Measurements from ENCODE around the gene IGFL4. TPM values are rescaled to one million over a fixed set of nuclear protein-coding genes. Genes with fewer than 3 reads are reported as not detected.

IGFL4 gene
- total and polyA plus RNA-seq, 2 of the 13 experiments (the other 11 are each of a cell fraction or from before 2014, with no cell fraction given) = 1.2 to 1.4 TPM

GRCh38 chr19:45994998-45995714, 45.6 kb downstream of the IGFL4 start, which contains the start of gene CCDC61 (continued):
- TF ChIP-seq ARID2 (CRISPR knock-in tag; IDR thresholded peaks at IDR 0.05; ENCODE audit: borderline replicate concordance) (no peak), SAP130 (CRISPR knock-in tag; IDR thresholded peaks at IDR 0.05; ENCODE audit: low read depth) (peak; percentile 96), SNRNP70 (IDR thresholded peaks at IDR 0.05; ENCODE audit: low read depth, low read length) (no peak), BCLAF1 (IDR thresholded peaks at IDR 0.05) (no peak), NFYC (CRISPR knock-in tag; IDR thresholded peaks at IDR 0.05) (peak; percentile 97), ZNF724P (CRISPR knock-in tag; IDR thresholded peaks at IDR 0.05; ENCODE audit: borderline replicate concordance) (no peak), ZNF883 (CRISPR knock-in tag; IDR thresholded peaks at IDR 0.05; ENCODE audit: not compliant biosample characterization) (no peak), CENPT (CRISPR knock-in tag; IDR thresholded peaks at IDR 0.05; ENCODE audit: low read depth) (no peak), POLR2AphosphoS5 (IDR thresholded peaks at IDR 0.05; ENCODE audit: low read depth, low read length) (peak; percentile 93), SP4 (CRISPR knock-in tag; IDR thresholded peaks at IDR 0.05) (peak; percentile 97)
- TF ChIP-seq, protein P1, sequence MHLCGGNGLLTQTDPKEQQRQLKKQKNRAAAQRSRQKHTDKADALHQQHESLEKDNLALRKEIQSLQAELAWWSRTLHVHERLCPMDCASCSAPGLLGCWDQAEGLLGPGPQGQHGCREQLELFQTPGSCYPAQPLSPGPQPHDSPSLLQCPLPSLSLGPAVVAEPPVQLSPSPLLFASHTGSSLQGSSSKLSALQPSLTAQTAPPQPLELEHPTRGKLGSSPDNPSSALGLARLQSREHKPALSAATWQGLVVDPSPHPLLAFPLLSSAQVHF (CRISPR knock-in tag; IDR thresholded peaks at IDR 0.05) = no peak
- TF ChIP-seq, protein P2, sequence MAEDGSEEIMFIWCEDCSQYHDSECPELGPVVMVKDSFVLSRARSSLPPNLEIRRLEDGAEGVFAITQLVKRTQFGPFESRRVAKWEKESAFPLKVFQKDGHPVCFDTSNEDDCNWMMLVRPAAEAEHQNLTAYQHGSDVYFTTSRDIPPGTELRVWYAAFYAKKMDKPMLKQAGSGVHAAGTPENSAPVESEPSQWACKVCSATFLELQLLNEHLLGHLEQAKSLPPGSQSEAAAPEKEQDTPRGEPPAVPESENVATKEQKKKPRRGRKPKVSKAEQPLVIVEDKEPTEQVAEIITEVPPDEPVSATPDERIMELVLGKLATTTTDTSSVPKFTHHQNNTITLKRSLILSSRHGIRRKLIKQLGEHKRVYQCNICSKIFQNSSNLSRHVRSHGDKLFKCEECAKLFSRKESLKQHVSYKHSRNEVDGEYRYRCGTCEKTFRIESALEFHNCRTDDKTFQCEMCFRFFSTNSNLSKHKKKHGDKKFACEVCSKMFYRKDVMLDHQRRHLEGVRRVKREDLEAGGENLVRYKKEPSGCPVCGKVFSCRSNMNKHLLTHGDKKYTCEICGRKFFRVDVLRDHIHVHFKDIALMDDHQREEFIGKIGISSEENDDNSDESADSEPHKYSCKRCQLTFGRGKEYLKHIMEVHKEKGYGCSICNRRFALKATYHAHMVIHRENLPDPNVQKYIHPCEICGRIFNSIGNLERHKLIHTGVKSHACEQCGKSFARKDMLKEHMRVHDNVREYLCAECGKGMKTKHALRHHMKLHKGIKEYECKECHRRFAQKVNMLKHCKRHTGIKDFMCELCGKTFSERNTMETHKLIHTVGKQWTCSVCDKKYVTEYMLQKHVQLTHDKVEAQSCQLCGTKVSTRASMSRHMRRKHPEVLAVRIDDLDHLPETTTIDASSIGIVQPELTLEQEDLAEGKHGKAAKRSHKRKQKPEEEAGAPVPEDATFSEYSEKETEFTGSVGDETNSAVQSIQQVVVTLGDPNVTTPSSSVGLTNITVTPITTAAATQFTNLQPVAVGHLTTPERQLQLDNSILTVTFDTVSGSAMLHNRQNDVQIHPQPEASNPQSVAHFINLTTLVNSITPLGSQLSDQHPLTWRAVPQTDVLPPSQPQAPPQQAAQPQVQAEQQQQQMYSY (CRISPR knock-in tag; IDR thresholded peaks at IDR 0.05) = no peak
- TF ChIP-seq, protein P3, sequence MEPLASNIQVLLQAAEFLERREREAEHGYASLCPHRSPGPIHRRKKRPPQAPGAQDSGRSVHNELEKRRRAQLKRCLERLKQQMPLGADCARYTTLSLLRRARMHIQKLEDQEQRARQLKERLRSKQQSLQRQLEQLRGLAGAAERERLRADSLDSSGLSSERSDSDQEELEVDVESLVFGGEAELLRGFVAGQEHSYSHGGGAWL (CRISPR knock-in tag; IDR thresholded peaks at IDR 0.05) = no peak; the same call in 1 of the 2 replicates
- TF ChIP-seq, protein P4, sequence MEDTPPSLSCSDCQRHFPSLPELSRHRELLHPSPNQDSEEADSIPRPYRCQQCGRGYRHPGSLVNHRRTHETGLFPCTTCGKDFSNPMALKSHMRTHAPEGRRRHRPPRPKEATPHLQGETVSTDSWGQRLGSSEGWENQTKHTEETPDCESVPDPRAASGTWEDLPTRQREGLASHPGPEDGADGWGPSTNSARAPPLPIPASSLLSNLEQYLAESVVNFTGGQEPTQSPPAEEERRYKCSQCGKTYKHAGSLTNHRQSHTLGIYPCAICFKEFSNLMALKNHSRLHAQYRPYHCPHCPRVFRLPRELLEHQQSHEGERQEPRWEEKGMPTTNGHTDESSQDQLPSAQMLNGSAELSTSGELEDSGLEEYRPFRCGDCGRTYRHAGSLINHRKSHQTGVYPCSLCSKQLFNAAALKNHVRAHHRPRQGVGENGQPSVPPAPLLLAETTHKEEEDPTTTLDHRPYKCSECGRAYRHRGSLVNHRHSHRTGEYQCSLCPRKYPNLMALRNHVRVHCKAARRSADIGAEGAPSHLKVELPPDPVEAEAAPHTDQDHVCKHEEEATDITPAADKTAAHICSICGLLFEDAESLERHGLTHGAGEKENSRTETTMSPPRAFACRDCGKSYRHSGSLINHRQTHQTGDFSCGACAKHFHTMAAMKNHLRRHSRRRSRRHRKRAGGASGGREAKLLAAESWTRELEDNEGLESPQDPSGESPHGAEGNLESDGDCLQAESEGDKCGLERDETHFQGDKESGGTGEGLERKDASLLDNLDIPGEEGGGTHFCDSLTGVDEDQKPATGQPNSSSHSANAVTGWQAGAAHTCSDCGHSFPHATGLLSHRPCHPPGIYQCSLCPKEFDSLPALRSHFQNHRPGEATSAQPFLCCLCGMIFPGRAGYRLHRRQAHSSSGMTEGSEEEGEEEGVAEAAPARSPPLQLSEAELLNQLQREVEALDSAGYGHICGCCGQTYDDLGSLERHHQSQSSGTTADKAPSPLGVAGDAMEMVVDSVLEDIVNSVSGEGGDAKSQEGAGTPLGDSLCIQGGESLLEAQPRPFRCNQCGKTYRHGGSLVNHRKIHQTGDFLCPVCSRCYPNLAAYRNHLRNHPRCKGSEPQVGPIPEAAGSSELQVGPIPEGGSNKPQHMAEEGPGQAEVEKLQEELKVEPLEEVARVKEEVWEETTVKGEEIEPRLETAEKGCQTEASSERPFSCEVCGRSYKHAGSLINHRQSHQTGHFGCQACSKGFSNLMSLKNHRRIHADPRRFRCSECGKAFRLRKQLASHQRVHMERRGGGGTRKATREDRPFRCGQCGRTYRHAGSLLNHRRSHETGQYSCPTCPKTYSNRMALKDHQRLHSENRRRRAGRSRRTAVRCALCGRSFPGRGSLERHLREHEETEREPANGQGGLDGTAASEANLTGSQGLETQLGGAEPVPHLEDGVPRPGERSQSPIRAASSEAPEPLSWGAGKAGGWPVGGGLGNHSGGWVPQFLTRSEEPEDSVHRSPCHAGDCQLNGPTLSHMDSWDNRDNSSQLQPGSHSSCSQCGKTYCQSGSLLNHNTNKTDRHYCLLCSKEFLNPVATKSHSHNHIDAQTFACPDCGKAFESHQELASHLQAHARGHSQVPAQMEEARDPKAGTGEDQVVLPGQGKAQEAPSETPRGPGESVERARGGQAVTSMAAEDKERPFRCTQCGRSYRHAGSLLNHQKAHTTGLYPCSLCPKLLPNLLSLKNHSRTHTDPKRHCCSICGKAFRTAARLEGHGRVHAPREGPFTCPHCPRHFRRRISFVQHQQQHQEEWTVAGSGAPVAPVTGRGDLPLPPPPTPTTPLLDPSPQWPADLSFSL (CRISPR knock-in tag; IDR thresholded peaks at IDR 0.05) = no peak
